Measurements from ENCODE around the gene HECTD4.

HECTD4 gene

GRCh38 chr12:112368856-112369255, 13.4 kb downstream of the HECTD4 start:
- no peak overlapping the region for H3K27ac ChIP-seq (ENCODE audit: low read depth, low read length, poor library complexity, severe bottlenecking)
- H3K9ac ChIP-seq (ENCODE audit: low read length): no peak overlapping the region
- H3K79me2 ChIP-seq (ENCODE audit: insufficient read depth, low read length): peaks cover 82% of the 10 kb centered on the region
- no peaks in the 10 kb centered on the region; the same call in 1 of the 2 replicates for H3K9me3 ChIP-seq (ENCODE audit: low read length)
- H4K20me1 ChIP-seq (ENCODE audit: insufficient read depth, low read length): no peaks in the 10 kb centered on the region
- TF ChIP-seq EZH2 (IDR thresholded peaks at IDR 0.05; ENCODE audit: borderline replicate concordance, low read length) (no peak), CTCF (IDR thresholded peaks at IDR 0.05; ENCODE audit: low read length) (no peak)
- H3K4me1 ChIP-seq (ENCODE audit: insufficient read depth, low read length, severe bottlenecking): peaks cover 7% of the 10 kb centered on the region
- no peaks in the 10 kb centered on the region for H3K9me2 ChIP-seq (ENCODE audit: low read depth, low read length)
- H2AFZ ChIP-seq (ENCODE audit: low read length): no peak overlapping the region
- no peaks in the 10 kb centered on the region for H3F3A ChIP-seq (ENCODE audit: insufficient read depth, low read length)
- no peaks in the 10 kb centered on the region for H3K36me3 ChIP-seq (ENCODE audit: insufficient read depth, low read length)
- no peak overlapping the region for H3K4me3 ChIP-seq (ENCODE audit: low read depth, low read length, poor library complexity, severe bottlenecking)
- no peak overlapping the region for H3K4me2 ChIP-seq (ENCODE audit: low read length)
- H3K27me3 ChIP-seq (ENCODE audit: insufficient read depth, low read length): no peaks in the 10 kb centered on the region

GRCh38 chr12:112367965-112368364, 14.3 kb downstream of the HECTD4 start:
- peaks cover 81% of the 10 kb centered on the region for H3K79me2 ChIP-seq (ENCODE audit: insufficient read depth, low read length)
- TF ChIP-seq CTCF (IDR thresholded peaks at IDR 0.05; ENCODE audit: low read length) (no peak), EZH2 (IDR thresholded peaks at IDR 0.05; ENCODE audit: borderline replicate concordance, low read length) (no peak)
- no peaks in the 10 kb centered on the region for H4K20me1 ChIP-seq (ENCODE audit: insufficient read depth, low read length)
- H2AFZ ChIP-seq (ENCODE audit: low read length): no peak overlapping the region
- H3F3A ChIP-seq (ENCODE audit: insufficient read depth, low read length): no peaks in the 10 kb centered on the region
- H3K27me3 ChIP-seq (ENCODE audit: insufficient read depth, low read length): no peaks in the 10 kb centered on the region
- H3K27ac ChIP-seq (ENCODE audit: low read depth, low read length, poor library complexity, severe bottlenecking): no peak overlapping the region
- no peak overlapping the region for H3K4me3 ChIP-seq (ENCODE audit: low read depth, low read length, poor library complexity, severe bottlenecking)
- H3K9me2 ChIP-seq (ENCODE audit: low read depth, low read length): no peaks in the 10 kb centered on the region
- no peak overlapping the region for H3K9ac ChIP-seq (ENCODE audit: low read length)
- peaks cover 7% of the 10 kb centered on the region for H3K4me1 ChIP-seq (ENCODE audit: insufficient read depth, low read length, severe bottlenecking)
- no peaks in the 10 kb centered on the region; the same call in 1 of the 2 replicates for H3K9me3 ChIP-seq (ENCODE audit: low read length)
- H3K4me2 ChIP-seq (ENCODE audit: low read length): no peak overlapping the region
- no peaks in the 10 kb centered on the region for H3K36me3 ChIP-seq (ENCODE audit: insufficient read depth, low read length)

GRCh38 chr12:112362310-112362709, 19.9 kb downstream of the HECTD4 start:
- peaks cover 7% of the 10 kb centered on the region for H3K4me1 ChIP-seq (ENCODE audit: insufficient read depth, low read length, severe bottlenecking)
- H4K20me1 ChIP-seq (ENCODE audit: insufficient read depth, low read length): no peaks in the 10 kb centered on the region
- no peak overlapping the region for H2AFZ ChIP-seq (ENCODE audit: low read length)
- H3K36me3 ChIP-seq (ENCODE audit: insufficient read depth, low read length): no peaks in the 10 kb centered on the region
- H3K4me3 ChIP-seq (ENCODE audit: low read depth, low read length, poor library complexity, severe bottlenecking): no peak overlapping the region
- TF ChIP-seq EZH2 (IDR thresholded peaks at IDR 0.05; ENCODE audit: borderline replicate concordance, low read length) (no peak), CTCF (IDR thresholded peaks at IDR 0.05; ENCODE audit: low read length) (no peak)
- H3K27ac ChIP-seq (ENCODE audit: low read depth, low read length, poor library complexity, severe bottlenecking): no peak overlapping the region
- H3K4me2 ChIP-seq (ENCODE audit: low read length): no peak overlapping the region
- H3K27me3 ChIP-seq (ENCODE audit: insufficient read depth, low read length): no peaks in the 10 kb centered on the region
- peaks cover 66% of the 10 kb centered on the region for H3K79me2 ChIP-seq (ENCODE audit: insufficient read depth, low read length)
- no peaks in the 10 kb centered on the region for H3K9me2 ChIP-seq (ENCODE audit: low read depth, low read length)
- no peaks in the 10 kb centered on the region for H3F3A ChIP-seq (ENCODE audit: insufficient read depth, low read length)
- no peaks in the 10 kb centered on the region for H3K9me3 ChIP-seq (ENCODE audit: low read length)
- no peak overlapping the region for H3K9ac ChIP-seq (ENCODE audit: low read length)
